Measurements from ENCODE around the gene NCF4. TPM values are rescaled to one million over a fixed set of nuclear protein-coding genes. Genes with fewer than 3 reads are reported as not detected.

The NCF4 gene
- total and polyA plus RNA-seq, 9 of the 15 experiments (the other 6 are each of a cell fraction or from before 2014, with no cell fraction given) = 0.04 to 0.95 (median 0.33) TPM

- in situ Hi-C loops (cut with MboI) = no loop called here
- POLR2A ChIA-PET = no interaction called here
- no TSS peak for BruUV-seq (replicated peaks)
Observed at GRCh38 chr22:36911887-36912661, 51.3 kb downstream of the NCF4 start.

More at GRCh38 chr22:36911887-36912661, 51.3 kb downstream of the NCF4 start:
- Histone ChIP-seq H3K36me3 (ENCODE audit: control insufficient read depth, insufficient read depth, low read length) (no peaks in the 10 kb centered on the region), H3K9ac (ENCODE audit: insufficient read depth in 1 of 2, low read depth in 2 of 2, low read length in 2 of 2) (no peak overlapping the region), H3K79me2 (ENCODE audit: control insufficient read depth, insufficient read depth, low read length) (no peaks in the 10 kb centered on the region), H3K4me2 (ENCODE audit: insufficient read depth, low read length) (no peak overlapping the region), H2AFZ (ENCODE audit: low read depth, low read length) (no peak overlapping the region), H4K20me1 (replicated peaks; ENCODE audit: control insufficient read depth, insufficient read depth, low read length) (no peaks in the 10 kb centered on the region), H3K27me3 (ENCODE audit: control insufficient read depth in 2 of 2, insufficient read depth in 2 of 2, low read length in 2 of 2) (peaks cover 0 to 4% of the 10 kb centered on the region in 2 experiments; a peak in 2 of 5 replicates), H3K9me1 (ENCODE audit: control insufficient read depth, insufficient read depth, low read length) (no peaks in the 10 kb centered on the region), H3K9me3 (replicated peaks; ENCODE audit: control insufficient read depth, insufficient read depth, low read depth, low read length) (no peaks in the 10 kb centered on the region), H3K4me3 (no peak overlapping the region), H3K27ac (ENCODE audit: extremely low read depth, low read depth, low read length) (no peak overlapping the region), H3K4me1 (replicated peaks in 1 of 2; ENCODE audit: control insufficient read depth in 2 of 2, insufficient read depth in 2 of 2, low read length in 2 of 2) (peaks cover 0 to 5% of the 10 kb centered on the region in 2 experiments; a peak in 2 of 5 replicates)
- intact Hi-C loops (cut with micrococcal nuclease) = no loop called here
- FAIRE-seq (no peak), DNase-seq (ENCODE audit: extremely low read depth in 1 of 4, low spot score in 3 of 4) (no peak), ATAC-seq (no peak)
- WGBS (ENCODE audit: insufficient coverage, low coverage, missing lambda C conversion rate) = 4% methylated on average over 10 of the region's 13 CpGs
- TF ChIP-seq NFIX (CRISPR knock-in tag; IDR thresholded peaks at IDR 0.05; ENCODE audit: low read depth) = no peak
- no peak for TF ChIP-seq RFX1 (IDR thresholded peaks at IDR 0.05)
- TF ChIP-seq ZNF551 (CRISPR knock-in tag; IDR thresholded peaks at IDR 0.05) = no peak
- TF ChIP-seq BRCA1 (IDR thresholded peaks at IDR 0.05) = no peak
- no peak for TF ChIP-seq BRCA1 (CRISPR knock-in tag; IDR thresholded peaks at IDR 0.05)
- no peak for TF ChIP-seq MCM2 (IDR thresholded peaks at IDR 0.05; ENCODE audit: low read depth)
- no peak for TF ChIP-seq ZBTB34 (CRISPR knock-in tag; IDR thresholded peaks at IDR 0.05)
- TF ChIP-seq TEAD2 (tag; IDR thresholded peaks at IDR 0.05) = no peak
- TF ChIP-seq HOXB6 (CRISPR knock-in tag; IDR thresholded peaks at IDR 0.05; ENCODE audit: borderline replicate concordance) = no peak
- TF ChIP-seq RCOR1 (IDR thresholded peaks at IDR 0.05; ENCODE audit: borderline replicate concordance in 1 of 2, low read depth in 2 of 2, low read length in 2 of 2) = no peak
- TF ChIP-seq CBX5 (IDR thresholded peaks at IDR 0.05; ENCODE audit: borderline replicate concordance, low read depth) = no peak
- TF ChIP-seq BRF1 (IDR thresholded peaks at IDR 0.05; ENCODE audit: borderline replicate concordance, extremely low read depth, insufficient read length) = no peak
- no peak for TF ChIP-seq POLR2A (conservative IDR thresholded peaks at IDR 0.05)
- no peak for TF ChIP-seq ZBTB5 (IDR thresholded peaks at IDR 0.05)
- TF ChIP-seq ZFPM2 (CRISPR knock-in tag; IDR thresholded peaks at IDR 0.05) = no peak
- no peak for TF ChIP-seq ZNF121 (CRISPR knock-in tag; conservative IDR thresholded peaks at IDR 0.05)
- TF ChIP-seq FUS (optimal IDR thresholded peaks at IDR 0.05; ENCODE audit: low read depth, low read length) = no peak
- TF ChIP-seq HMG20B (CRISPR knock-in tag; IDR thresholded peaks at IDR 0.05) = no peak
- no peak for TF ChIP-seq RUNX1 (IDR thresholded peaks at IDR 0.05; ENCODE audit: low read depth)
- no peak for TF ChIP-seq DNMT1 (IDR thresholded peaks at IDR 0.05)
- CTCF ChIA-PET (ENCODE audit: low intra/inter-chr PET ratio) = no interaction called here

All from K562 (cell line).